Panc1 (cell line): ENCODE data around the gene SLC35A1. TPM values are rescaled to one million over a fixed set of nuclear protein-coding genes. Genes with fewer than 3 reads are reported as not detected.

Source experiments
- ATAC-seq: fragments of 200-7000 bp; cut with Tn5 transposase; 2 replicates; pipeline ENCODE4 v1.9.1; 2020; ENCODE audit warnings: mild to moderate bottlenecking, moderate library complexity
- BruUV-seq: library from RNA; stranded (reverse); fragments of 400-500 nt; replicated peaks from 2 replicates; lab custom pipeline; 2021; lab: Mats Ljungman, UMichigan
- CTCF ChIA-PET: fragments of 300-600 bp; sonication (Branson Sonifier 250); formaldehyde crosslinking; loops from one replicate; lab custom pipeline; 2022; ENCODE audit warnings: antibody characterized with exemption; lab: Charles Lee
- POLR2A ChIA-PET: fragments of 300-600 bp; sonication (Branson Sonifier 250); formaldehyde crosslinking; loops from one replicate; lab custom pipeline; 2022; ENCODE audit warnings: antibody characterized with exemption; lab: Charles Lee
- DNase-seq: peaks from one replicate; pipeline ENCODE4 v3.0.0-alpha.2; 2010; ENCODE audit warnings: low read depth, low spot score
- H3K27ac ChIP-seq: 2 replicates; pipeline ENCODE4 v1.5.1; 2011; ENCODE audit warnings: mild to moderate bottlenecking, low read length, inconsistent platforms
- H3K27me3 ChIP-seq: fragments of 200-500 bp; sonication (Bioruptor generic); 2 replicates; pipeline ENCODE4 v1.6.0; 2014; ENCODE audit warnings: low read length, inconsistent platforms; ENCODE audit not compliant: control insufficient read depth, insufficient read depth
- H3K36me3 ChIP-seq: fragments of 200-500 bp; sonication (Bioruptor generic); 2 replicates; pipeline ENCODE4 v1.5.1; 2014; ENCODE audit warnings: inconsistent platforms, mild to moderate bottlenecking, low read length, moderate library complexity; ENCODE audit not compliant: control insufficient read depth, insufficient read depth
- H3K4me1 ChIP-seq: 2 replicates; pipeline ENCODE4 v1.5.1; 2011; ENCODE audit warnings: inconsistent platforms, mild to moderate bottlenecking, low read length, moderate library complexity; ENCODE audit not compliant: control insufficient read depth, insufficient read depth
- H3K4me3 ChIP-seq, 2 experiments: 2 replicates each; pipeline ENCODE4 v1.5.1; 2011 to 2012; ENCODE audit warnings: low read depth in 2 of 2, low read length in 2 of 2, mild to moderate bottlenecking in 2 of 2, inconsistent platforms in 1 of 2, moderate library complexity in 1 of 2
- H3K9me3 ChIP-seq: fragments of 200-500 bp; sonication (Bioruptor generic); 2 replicates; pipeline ENCODE4 v1.5.1; 2014; ENCODE audit warnings: low read depth, mild to moderate bottlenecking, inconsistent platforms, low read length, moderate library complexity; ENCODE audit not compliant: control insufficient read depth, insufficient read depth
- POLR2AphosphoS5 ChIP-seq: IDR thresholded peaks from 2 replicates; pipeline ENCODE4 v1.6.1; 2012; ENCODE audit warnings: mild to moderate bottlenecking, low read depth, low read length, moderate library complexity
- SIN3A ChIP-seq: IDR thresholded peaks from 2 replicates; pipeline ENCODE4 v1.6.1; 2012; ENCODE audit warnings: low read depth, mild to moderate bottlenecking, low read length, moderate library complexity, borderline replicate concordance; ENCODE audit not compliant: insufficient read depth
- TCF7L2 ChIP-seq: IDR thresholded peaks from 2 replicates; pipeline ENCODE4 v1.6.1; 2011; ENCODE audit warnings: mild to moderate bottlenecking, low read depth, low read length, inconsistent platforms
- in situ Hi-C: cut with HindIII; loops from 2 replicates; pipeline ENCODE4 v1.10.0; 2016; ENCODE audit warnings: low sequenced_read_pairs, low pct_unique_long_range_greater_than_20kb
- intact Hi-C: fragments of 100-400 bp; cut with micrococcal nuclease; formaldehyde crosslinking; loops from one replicate; pipeline ENCODE4 v1.10.0; 2022; ENCODE audit not compliant: unreplicated experiment
- total RNA-seq: library from RNA; stranded (reverse); gene quantifications from one replicate; pipeline ENCODE4 v1.2.1, GENCODE V29; 2021; ENCODE audit not compliant: unreplicated experiment
- TF ChIP-seq, protein P1 (sequence below): fragments of 450-650 bp; IDR thresholded peaks from 2 replicates; pipeline ENCODE4 v1.5.1; 2017; ENCODE audit warnings: mild to moderate bottlenecking
- TF ChIP-seq, protein P2 (sequence below), 2 experiments: IDR thresholded peaks; 2 replicates each; pipeline ENCODE4 v1.6.1; 2011 to 2012; ENCODE audit warnings: low read depth in 2 of 2, control low read depth in 1 of 2, low read length in 1 of 2, mild to moderate bottlenecking in 1 of 2, moderate library complexity in 1 of 2; ENCODE audit not compliant: insufficient read depth in 1 of 2

Gene SLC35A1
- total RNA-seq, 1 experiment from 2014 or later: 14.9 TPM

DNA sequence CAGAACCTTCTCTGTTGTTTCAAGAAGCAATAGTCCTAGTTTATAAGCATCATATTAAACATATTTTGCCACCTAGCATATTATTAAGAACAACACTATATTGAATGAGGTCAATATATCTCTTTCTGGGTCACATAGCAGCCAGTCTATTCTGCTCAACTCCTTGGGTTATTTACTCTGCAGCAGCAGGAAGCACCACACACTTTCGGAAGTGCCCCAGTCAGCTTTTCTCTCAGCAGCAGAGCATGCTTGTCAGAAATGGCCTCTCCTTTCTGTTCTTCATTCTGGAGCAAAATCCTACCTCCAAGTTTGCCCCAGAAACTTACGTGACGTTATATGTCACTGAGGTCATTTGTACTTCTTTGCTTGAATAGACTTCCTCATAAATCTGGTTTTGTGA is 42.3 kb upstream of the SLC35A1 start:
- TF ChIP-seq, protein P1, sequence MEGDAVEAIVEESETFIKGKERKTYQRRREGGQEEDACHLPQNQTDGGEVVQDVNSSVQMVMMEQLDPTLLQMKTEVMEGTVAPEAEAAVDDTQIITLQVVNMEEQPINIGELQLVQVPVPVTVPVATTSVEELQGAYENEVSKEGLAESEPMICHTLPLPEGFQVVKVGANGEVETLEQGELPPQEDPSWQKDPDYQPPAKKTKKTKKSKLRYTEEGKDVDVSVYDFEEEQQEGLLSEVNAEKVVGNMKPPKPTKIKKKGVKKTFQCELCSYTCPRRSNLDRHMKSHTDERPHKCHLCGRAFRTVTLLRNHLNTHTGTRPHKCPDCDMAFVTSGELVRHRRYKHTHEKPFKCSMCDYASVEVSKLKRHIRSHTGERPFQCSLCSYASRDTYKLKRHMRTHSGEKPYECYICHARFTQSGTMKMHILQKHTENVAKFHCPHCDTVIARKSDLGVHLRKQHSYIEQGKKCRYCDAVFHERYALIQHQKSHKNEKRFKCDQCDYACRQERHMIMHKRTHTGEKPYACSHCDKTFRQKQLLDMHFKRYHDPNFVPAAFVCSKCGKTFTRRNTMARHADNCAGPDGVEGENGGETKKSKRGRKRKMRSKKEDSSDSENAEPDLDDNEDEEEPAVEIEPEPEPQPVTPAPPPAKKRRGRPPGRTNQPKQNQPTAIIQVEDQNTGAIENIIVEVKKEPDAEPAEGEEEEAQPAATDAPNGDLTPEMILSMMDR: no peak
- TF ChIP-seq, protein P2, sequence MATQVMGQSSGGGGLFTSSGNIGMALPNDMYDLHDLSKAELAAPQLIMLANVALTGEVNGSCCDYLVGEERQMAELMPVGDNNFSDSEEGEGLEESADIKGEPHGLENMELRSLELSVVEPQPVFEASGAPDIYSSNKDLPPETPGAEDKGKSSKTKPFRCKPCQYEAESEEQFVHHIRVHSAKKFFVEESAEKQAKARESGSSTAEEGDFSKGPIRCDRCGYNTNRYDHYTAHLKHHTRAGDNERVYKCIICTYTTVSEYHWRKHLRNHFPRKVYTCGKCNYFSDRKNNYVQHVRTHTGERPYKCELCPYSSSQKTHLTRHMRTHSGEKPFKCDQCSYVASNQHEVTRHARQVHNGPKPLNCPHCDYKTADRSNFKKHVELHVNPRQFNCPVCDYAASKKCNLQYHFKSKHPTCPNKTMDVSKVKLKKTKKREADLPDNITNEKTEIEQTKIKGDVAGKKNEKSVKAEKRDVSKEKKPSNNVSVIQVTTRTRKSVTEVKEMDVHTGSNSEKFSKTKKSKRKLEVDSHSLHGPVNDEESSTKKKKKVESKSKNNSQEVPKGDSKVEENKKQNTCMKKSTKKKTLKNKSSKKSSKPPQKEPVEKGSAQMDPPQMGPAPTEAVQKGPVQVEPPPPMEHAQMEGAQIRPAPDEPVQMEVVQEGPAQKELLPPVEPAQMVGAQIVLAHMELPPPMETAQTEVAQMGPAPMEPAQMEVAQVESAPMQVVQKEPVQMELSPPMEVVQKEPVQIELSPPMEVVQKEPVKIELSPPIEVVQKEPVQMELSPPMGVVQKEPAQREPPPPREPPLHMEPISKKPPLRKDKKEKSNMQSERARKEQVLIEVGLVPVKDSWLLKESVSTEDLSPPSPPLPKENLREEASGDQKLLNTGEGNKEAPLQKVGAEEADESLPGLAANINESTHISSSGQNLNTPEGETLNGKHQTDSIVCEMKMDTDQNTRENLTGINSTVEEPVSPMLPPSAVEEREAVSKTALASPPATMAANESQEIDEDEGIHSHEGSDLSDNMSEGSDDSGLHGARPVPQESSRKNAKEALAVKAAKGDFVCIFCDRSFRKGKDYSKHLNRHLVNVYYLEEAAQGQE (IDR thresholded peaks at IDR 0.05; ENCODE audit: insufficient read depth in 1 of 2, low read depth in 2 of 2, low read length in 1 of 2): no peak
- no peaks in the 10 kb centered on the region for H3K9me3 ChIP-seq
- in situ Hi-C loops: no loop called here
- intact Hi-C loops: no loop called here
- H3K4me3 ChIP-seq: no peak overlapping the region
- no peaks in the 10 kb centered on the region for H3K36me3 ChIP-seq
- ATAC-seq (no peak), DNase-seq (no peak)
- BruUV-seq: no TSS peak
- POLR2A ChIA-PET: no interaction called here
- H3K27ac ChIP-seq: no peak overlapping the region
- CTCF ChIA-PET: no interaction called here
- no peaks in the 10 kb centered on the region for H3K4me1 ChIP-seq
- no peaks in the 10 kb centered on the region for H3K27me3 ChIP-seq

DNA sequence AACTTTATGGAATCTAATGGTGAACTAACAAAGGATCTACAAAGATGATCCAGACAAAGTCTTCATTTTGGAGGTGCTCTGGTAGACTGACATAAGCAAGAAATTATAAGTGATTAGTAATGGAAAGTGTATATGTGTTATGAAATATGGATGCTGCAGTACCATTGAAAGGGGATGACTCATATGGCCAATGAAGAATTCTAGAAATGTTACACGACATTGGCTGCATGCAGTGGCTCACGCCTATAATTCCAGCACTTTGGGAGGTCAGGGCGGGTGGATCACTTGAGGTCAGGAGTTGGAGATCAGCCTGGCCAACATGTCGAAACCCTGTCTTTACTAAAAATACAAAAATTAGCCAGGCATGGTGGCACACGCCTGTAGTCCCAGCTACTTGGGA is 41.5 kb upstream of the SLC35A1 start:
- POLR2A ChIA-PET: no interaction called here
- Histone ChIP-seq H3K9me3 (no peaks in the 10 kb centered on the region), H3K4me1 (no peaks in the 10 kb centered on the region), H3K27ac (no peak overlapping the region), H3K36me3 (no peaks in the 10 kb centered on the region), H3K4me3 (no peak overlapping the region), H3K27me3 (no peaks in the 10 kb centered on the region)
- CTCF ChIA-PET: no interaction called here
- TF ChIP-seq, protein P1: no peak
- no peak for TF ChIP-seq SIN3A
- TF ChIP-seq POLR2AphosphoS5: no peak
- TF ChIP-seq, protein P2 (IDR thresholded peaks at IDR 0.05; ENCODE audit: insufficient read depth in 1 of 2, low read depth in 2 of 2, low read length in 1 of 2): no peak
- no peak for TF ChIP-seq TCF7L2
- no peak for DNase-seq
- BruUV-seq: no TSS peak
- no peak for ATAC-seq
- intact Hi-C loops (no loop called here), in situ Hi-C loops (no loop called here)
